ENCODE measurements around the gene GLP1R. TPM values are rescaled to one million over a fixed set of nuclear protein-coding genes. Genes with fewer than 3 reads are reported as not detected.
A peak's percentile ranks its signal among the peaks of the same experiment; 100 is the strongest.

GLP1R gene
- total and polyA plus RNA-seq, 2 of the 13 experiments (the other 11 are each of a cell fraction or from before 2014, with no cell fraction given): not detected

DNA sequence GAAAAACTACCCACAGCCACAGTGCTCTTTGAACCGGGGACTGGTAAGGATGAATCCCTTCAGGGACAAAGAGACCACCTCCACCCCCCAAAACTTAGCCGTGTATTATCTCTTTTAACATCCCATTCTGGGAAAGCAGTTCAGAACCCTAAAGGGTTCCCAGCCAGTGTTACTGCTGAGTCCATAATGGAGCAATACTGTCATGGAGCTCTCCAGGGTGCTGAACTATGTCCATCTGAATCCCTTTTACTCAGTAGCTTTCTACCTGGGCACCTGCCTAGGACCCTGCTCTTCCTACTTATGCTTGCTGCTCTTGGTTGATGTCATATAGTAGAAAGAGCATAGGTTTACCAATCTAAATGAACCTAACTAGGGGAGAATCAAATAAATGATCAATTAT is 88.7 kb downstream of the GLP1R start (continued):
- TF ChIP-seq ZNF879 (CRISPR knock-in tag; IDR thresholded peaks at IDR 0.05) (no peak), MEIS2 (CRISPR knock-in tag; IDR thresholded peaks at IDR 0.05) (peak; percentile 51; the same call in 1 of the 2 replicates), MAZ (IDR thresholded peaks at IDR 0.05; ENCODE audit: borderline replicate concordance, low read depth, low read length) (no peak), MAZ (CRISPR knock-in tag; IDR thresholded peaks at IDR 0.05; ENCODE audit: low read depth) (0 out of 2 replicates have a peak, but pooled peaks have one; percentile 29), NFKB2 (CRISPR knock-in tag; IDR thresholded peaks at IDR 0.05; ENCODE audit: borderline replicate concordance) (no peak), MXI1 (IDR thresholded peaks at IDR 0.05; ENCODE audit: borderline replicate concordance, low read depth, low read length) (no peak), NR3C1 (CRISPR knock-in tag; IDR thresholded peaks at IDR 0.05) (no peak), ELF1 (CRISPR knock-in tag; IDR thresholded peaks at IDR 0.05) (no peak), ZSCAN9 (CRISPR knock-in tag; IDR thresholded peaks at IDR 0.05; ENCODE audit: borderline replicate concordance) (peak; percentile 93), IRF2 (CRISPR knock-in tag; IDR thresholded peaks at IDR 0.05) (no peak), MIER3 (CRISPR knock-in tag; IDR thresholded peaks at IDR 0.05; ENCODE audit: borderline replicate concordance) (0 out of 2 replicates have a peak, but pooled peaks have one; percentile 40), SP2 (CRISPR knock-in tag; IDR thresholded peaks at IDR 0.05) (no peak), PHF20 (CRISPR knock-in tag; IDR thresholded peaks at IDR 0.05) (no peak), KDM4B (CRISPR knock-in tag; IDR thresholded peaks at IDR 0.05) (peak; percentile 79), ZFP36L2 (CRISPR knock-in tag; IDR thresholded peaks at IDR 0.05) (0 out of 2 replicates have a peak, but pooled peaks have one; percentile 63), ZFP90 (CRISPR knock-in tag; IDR thresholded peaks at IDR 0.05; ENCODE audit: borderline replicate concordance) (no peak), NRL (CRISPR knock-in tag; IDR thresholded peaks at IDR 0.05; ENCODE audit: borderline replicate concordance) (no peak), NAIF1 (CRISPR knock-in tag; IDR thresholded peaks at IDR 0.05; ENCODE audit: borderline replicate concordance) (no peak), NCOR1 (IDR thresholded peaks at IDR 0.05; ENCODE audit: borderline replicate concordance, low read length) (no peak)
- TF ChIP-seq, protein P1, sequence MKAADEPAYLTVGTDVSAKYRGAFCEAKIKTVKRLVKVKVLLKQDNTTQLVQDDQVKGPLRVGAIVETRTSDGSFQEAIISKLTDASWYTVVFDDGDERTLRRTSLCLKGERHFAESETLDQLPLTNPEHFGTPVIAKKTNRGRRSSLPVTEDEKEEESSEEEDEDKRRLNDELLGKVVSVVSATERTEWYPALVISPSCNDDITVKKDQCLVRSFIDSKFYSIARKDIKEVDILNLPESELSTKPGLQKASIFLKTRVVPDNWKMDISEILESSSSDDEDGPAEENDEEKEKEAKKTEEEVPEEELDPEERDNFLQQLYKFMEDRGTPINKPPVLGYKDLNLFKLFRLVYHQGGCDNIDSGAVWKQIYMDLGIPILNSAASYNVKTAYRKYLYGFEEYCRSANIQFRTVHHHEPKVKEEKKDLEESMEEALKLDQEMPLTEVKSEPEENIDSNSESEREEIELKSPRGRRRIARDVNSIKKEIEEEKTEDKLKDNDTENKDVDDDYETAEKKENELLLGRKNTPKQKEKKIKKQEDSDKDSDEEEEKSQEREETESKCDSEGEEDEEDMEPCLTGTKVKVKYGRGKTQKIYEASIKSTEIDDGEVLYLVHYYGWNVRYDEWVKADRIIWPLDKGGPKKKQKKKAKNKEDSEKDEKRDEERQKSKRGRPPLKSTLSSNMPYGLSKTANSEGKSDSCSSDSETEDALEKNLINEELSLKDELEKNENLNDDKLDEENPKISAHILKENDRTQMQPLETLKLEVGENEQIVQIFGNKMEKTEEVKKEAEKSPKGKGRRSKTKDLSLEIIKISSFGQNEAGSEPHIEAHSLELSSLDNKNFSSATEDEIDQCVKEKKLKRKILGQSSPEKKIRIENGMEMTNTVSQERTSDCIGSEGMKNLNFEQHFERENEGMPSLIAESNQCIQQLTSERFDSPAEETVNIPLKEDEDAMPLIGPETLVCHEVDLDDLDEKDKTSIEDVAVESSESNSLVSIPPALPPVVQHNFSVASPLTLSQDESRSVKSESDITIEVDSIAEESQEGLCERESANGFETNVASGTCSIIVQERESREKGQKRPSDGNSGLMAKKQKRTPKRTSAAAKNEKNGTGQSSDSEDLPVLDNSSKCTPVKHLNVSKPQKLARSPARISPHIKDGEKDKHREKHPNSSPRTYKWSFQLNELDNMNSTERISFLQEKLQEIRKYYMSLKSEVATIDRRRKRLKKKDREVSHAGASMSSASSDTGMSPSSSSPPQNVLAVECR (CRISPR knock-in tag; IDR thresholded peaks at IDR 0.05; ENCODE audit: borderline replicate concordance): no peak; the same call in 1 of the 2 replicates
- TF ChIP-seq, protein P2, sequence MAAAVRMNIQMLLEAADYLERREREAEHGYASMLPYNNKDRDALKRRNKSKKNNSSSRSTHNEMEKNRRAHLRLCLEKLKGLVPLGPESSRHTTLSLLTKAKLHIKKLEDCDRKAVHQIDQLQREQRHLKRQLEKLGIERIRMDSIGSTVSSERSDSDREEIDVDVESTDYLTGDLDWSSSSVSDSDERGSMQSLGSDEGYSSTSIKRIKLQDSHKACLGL (CRISPR knock-in tag; IDR thresholded peaks at IDR 0.05): no peak
- TF ChIP-seq, protein P3, sequence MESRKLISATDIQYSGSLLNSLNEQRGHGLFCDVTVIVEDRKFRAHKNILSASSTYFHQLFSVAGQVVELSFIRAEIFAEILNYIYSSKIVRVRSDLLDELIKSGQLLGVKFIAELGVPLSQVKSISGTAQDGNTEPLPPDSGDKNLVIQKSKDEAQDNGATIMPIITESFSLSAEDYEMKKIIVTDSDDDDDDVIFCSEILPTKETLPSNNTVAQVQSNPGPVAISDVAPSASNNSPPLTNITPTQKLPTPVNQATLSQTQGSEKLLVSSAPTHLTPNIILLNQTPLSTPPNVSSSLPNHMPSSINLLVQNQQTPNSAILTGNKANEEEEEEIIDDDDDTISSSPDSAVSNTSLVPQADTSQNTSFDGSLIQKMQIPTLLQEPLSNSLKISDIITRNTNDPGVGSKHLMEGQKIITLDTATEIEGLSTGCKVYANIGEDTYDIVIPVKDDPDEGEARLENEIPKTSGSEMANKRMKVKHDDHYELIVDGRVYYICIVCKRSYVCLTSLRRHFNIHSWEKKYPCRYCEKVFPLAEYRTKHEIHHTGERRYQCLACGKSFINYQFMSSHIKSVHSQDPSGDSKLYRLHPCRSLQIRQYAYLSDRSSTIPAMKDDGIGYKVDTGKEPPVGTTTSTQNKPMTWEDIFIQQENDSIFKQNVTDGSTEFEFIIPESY (CRISPR knock-in tag; IDR thresholded peaks at IDR 0.05): no peak
- TF ChIP-seq, protein P4, sequence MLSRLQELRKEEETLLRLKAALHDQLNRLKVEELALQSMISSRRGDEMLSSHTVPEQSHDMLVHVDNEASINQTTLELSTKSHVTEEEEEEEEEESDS (CRISPR knock-in tag; IDR thresholded peaks at IDR 0.05; ENCODE audit: borderline replicate concordance): no peak
